DMS153 treated with DMSO at 0.1 percent for 48 hours (cell line): ENCODE measurements around the gene GLMP.

Source experiments
- DNase-seq: peaks from one replicate; lab custom pipeline; 2025; ENCODE audit not compliant: unreplicated experiment; lab: John Stamatoyannopoulos, UW

The GLMP gene

GRCh38 chr1:156286061-156286460 lies 9.4 kb downstream of the GLMP start:
- no peak for DNase-seq

DNA sequence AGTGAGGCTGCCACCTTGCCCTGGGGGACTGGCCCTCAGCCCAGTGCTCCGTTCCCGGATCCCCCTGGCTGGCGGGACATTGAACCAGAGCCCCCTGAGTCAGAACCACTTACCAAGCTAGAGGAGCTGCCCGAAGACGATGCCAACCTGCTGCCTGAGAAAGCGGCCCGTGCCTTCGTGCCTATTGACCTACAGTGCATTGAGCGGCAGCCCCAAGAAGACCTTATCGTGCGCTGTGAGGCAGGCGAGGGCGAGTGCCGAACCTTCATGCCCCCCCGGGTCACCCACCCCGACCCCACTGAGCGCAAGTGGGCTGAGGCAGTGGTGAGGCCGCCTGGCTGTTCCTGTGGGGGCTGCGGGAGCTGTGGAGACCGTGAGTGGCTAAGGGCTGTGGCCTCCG lies 10.0 kb downstream of the GLMP start:
- no peak for DNase-seq

DNA sequence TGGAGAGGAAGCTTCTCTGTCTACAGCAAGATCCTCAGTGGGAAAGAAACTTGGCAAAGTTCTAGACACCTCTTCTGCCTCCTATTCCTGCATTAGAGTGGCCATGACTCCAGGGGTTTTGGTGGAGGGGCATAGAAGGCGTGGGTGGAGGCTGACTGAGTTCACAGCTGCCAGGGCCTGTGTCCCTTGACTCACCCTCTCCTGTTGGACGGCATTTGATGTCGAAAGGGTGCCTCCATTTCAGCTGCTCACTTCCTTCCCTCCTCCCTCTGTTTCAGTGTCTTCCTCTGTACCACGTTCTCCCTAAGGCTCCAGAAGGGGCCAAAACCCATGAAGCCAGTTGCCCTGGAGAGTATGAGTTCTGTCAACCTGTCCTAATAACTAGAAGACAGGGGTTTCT lies 10.7 kb downstream of the GLMP start:
- no peak for DNase-seq

- DNase-seq, result no peak
Measured at GRCh38 chr1:156284112-156284511, 11.4 kb downstream of the GLMP start, which contains the start of gene TMEM79. Gene TMEM79 (plus strand): TSS chr1:156284325. CDS start chr1:156285227, 902 bp downstream.

DNA sequence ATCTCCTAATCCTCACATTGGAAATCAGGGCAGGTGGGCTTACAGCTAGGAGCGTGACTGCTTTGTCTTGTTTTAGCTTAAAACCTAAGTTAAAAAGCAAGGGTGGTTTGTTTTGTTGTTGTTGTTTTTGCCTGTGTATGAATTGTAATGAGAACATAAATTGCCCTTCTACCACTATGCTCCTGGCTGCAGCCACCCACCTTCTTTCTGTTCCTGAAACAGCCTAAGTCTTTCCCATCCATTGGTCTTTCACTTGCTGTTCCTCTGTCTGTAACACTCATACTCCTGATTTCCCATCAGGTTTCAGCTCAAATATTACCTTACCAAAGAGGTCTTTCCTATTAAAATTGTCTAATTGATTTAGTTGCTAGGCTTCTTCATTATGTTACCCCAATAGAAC lies 12.0 kb downstream of the GLMP start:
- no peak for DNase-seq

DNA sequence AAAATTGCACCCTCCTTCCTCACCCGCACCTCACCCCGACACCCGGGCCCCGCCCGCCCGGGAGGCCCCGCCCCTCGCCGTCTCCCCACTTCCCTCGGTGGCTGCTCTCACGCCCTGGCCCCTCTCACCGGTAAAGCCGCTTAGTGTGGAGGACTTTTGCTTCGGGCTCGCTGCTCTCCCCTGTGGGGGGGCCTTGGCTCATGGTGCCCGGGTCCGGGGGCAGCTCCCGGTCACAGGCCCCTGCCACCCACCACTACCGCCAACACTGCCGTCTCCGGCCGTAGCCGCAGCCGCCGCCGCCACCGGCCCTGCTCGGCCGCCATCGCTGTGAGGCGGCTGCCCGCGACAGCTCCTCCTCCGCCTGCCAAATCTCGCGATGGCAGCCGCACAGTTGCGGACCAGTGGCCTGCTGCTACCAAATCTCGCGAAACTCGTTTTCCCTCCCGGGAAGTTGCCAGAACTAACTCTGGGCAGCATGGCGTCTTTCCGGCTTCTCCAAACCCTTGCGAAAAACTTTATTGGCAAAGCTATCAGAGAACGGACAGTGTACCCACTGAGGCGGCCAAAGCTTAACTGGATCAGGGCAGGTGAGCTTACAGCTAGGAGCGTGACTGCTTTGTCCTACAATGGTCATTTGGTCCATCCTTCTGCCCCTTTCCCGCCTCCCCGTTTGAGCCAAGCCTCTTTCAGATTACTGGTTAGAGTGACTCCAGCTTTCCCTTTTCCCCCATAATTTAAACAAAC lies 12.8 kb downstream of the GLMP start, which contains the start of gene SMG5:
TSS of gene SMG5 (minus strand) at position 347 of the 744 bp plus-strand sequence. CDS start at position 202, 145 bp downstream.
- DNase-seq, result peak; percentile 100

- DNase-seq, result peak; percentile 50
Measured at GRCh38 chr1:156281693-156282478, 13.6 kb downstream of the GLMP start.

GRCh38 chr1:156281281-156281680 lies 14.2 kb downstream of the GLMP start:
- no peak for DNase-seq

DNA sequence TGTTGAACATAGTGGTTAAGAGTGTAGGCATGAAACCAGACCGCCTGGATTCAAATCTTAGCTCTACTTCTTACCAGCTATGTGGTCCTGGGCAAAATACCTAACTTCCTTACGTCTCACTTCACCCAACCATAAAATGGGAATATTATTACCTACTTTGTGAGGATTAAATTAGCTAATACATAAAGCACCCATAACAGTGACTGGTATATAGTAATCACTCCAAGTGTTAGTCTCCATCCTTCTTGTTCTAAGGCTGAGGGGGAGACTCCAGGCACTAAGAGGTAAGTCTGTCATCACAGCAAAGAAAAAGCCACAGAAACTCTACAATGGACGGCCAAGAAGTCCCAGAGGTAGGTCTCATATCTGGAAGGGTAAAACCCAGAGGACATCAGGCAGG lies 15.6 kb downstream of the GLMP start:
- no peak for DNase-seq

GRCh38 chr1:156276966-156277381 lies 18.5 kb downstream of the GLMP start:
- no peak for DNase-seq

GRCh38 chr1:156276532-156276931 lies 18.9 kb downstream of the GLMP start:
- no peak for DNase-seq

DNA sequence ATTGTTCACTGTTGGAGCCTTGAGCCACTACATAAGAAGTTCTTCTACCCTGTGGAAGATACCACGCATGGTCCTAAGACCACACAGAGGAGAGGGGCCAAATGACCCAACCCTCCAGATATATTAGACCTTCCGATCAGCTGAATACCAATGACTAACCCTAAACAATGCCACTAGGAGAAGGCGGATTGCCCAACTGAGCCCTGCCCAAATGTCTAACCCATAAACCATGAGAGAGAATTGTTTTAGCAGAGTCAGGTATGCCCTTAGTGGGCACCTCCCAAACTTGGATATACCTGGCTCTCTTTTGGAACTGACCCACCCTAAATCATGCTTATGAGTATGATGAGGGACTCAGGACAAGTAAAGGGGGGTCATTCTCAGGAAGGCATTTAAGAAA lies 25.2 kb downstream of the GLMP start:
- DNase-seq, result no peak

GRCh38 chr1:156268336-156268735 lies 27.1 kb downstream of the GLMP start:
- no peak for DNase-seq

GRCh38 chr1:156266051-156266450 lies 29.4 kb downstream of the GLMP start:
- DNase-seq, result no peak

- DNase-seq, result no peak
Measured at GRCh38 chr1:156263288-156263655, 32.2 kb downstream of the GLMP start.

DNA sequence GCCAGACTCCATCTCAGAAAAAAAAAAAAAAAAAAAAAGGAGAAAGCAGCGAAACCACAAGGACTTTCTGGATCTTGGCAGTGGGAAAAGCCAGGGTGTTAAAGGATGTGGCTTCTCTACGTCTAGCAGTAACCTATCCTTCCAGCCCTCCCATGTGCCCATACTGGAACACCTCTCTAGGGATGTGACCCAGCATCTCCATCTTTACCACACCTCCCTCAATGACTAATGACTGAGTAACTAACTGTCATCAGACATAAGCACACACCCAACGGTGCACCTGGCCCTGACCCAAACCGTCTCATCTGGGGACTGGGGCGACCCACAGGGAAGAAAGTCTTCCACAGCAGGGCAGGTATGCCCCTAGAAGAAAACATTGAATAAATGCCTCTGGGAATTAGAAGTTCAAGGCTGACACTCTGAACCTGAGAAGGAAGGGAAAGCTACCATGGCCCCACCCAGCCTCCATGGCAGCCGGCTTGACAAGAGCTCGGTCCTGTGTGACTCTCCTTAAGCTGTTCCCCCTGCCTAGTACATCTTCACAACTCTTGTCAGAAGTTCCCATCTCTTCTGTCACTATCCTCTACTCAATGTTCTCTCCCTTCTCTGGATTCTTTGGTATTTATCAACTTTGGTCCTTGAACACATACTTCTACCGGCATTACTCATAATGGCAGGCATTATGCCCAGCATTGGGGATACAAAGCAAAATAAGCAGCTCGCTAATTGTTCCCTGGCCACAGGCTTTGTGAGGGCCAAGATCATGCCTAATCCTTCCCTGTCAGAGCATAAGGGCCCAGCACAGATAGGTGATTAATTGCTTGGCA lies 32.8 kb downstream of the GLMP start:
- DNase-seq, result no peak

DNA sequence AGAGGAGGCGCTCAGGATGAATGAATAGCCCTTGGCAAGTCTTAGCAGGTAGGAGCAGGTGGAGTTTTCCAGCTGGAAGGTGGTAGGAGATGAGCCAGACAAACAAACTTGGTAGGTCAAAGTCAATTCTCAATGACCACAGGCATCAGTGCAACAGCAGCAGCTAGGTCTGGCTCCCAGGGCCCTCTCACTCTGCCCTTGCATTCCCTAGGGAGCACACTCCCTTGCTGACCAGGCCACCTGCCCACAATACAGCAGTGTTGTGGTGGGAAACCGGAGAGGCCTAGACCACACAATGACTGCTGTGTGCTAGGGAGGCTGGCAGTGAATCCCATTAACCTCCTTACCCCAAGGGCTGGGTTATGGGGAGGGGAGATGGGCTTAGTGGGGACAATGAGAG lies 34.6 kb downstream of the GLMP start:
- no peak for DNase-seq

- DNase-seq, result no peak
Measured at GRCh38 chr1:156259805-156260204, 35.7 kb downstream of the GLMP start.

- DNase-seq, result no peak
Measured at GRCh38 chr1:156258859-156259258, 36.6 kb downstream of the GLMP start.

DNA sequence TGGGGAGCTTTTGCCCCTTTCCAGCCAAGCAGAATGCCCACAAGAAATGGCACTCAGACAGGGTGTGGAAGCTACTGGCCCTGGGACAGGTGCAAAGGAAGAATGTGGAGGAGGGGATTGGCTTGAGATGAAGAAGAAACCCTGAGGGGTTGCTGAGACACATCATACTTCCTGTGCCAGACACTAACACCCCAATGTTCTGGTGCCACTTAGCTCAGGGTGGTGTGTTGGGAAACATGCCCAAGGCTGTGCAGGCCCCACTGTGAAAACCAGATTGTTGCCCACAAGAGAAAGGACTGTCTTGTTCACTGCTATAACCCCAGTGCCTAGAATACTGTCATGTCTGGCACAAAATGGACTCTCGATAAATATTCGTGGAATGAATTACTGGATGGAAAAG lies 37.8 kb downstream of the GLMP start:
- no peak for DNase-seq

DNA sequence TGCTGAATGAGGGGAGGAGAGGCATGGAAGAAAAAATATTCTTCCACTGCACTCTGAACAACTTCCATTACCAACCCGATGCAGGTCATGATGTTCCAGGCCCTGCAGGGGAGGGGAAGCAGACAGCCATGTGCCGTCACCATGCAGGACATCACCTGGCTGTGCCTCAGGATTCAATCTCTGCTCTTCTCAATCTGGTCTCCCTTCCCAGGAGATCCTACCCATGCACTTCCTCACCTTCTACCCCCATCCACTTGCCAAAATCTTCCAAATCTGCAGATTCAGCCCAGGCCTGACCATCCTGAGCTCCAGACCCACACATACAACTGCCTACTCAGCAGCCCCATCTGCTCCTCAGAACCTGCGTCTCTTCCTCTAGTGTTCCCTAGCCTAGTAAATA lies 41.8 kb downstream of the GLMP start:
- no peak for DNase-seq
